GM12874 (cell line): ENCODE results near the gene DMD.

Experiments used
- CTCF ChIP-seq: IDR thresholded peaks from 2 replicates; pipeline ENCODE4 v1.5.1; 2011; ENCODE audit warnings: low read depth, mild to moderate bottlenecking, control low read depth, low read length, moderate library complexity; ENCODE audit not compliant: insufficient read depth

DMD gene

DNA sequence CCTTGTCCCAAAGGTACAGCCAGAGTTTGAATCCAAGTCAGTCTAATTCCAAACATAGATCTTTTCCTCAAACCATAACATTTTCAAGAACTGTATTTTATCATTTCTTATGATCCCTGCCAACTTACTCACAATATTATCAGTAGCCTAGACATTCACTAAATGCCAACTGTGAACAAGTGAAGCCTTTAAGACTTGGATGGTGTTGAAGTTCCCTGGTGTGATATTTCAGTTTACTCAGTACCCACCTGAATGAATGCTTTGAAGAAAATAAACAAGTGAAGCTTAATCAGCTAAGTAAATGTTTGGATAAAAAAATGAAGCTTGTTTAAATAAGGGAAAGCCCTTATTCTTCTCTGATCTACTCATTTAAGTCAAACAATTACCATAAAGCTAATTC, 1028.3 kb downstream of the DMD start:
- no peak for TF ChIP-seq CTCF

- no peak for TF ChIP-seq CTCF
Observed at GRCh38 chrX:32176510-32176909, 1034.8 kb downstream of the DMD start.

DNA sequence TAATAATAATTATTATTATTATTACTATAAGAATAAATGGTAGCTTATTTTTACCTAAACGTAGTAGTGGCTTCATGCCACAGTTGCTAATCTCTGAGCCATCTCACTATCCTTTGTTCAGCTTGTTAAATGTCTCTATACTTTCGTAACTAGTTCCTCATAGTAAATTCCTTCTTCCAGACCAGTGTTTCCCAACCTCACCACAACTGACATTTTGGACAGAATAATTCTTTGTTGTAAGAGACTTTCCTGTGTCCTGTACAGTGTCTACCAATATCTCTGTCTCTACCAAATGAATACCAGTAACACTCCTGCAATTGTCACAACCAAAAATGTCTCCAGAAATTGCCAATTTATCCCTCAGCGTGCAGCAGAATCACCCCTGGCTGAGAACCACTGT, 1040.9 kb downstream of the DMD start:
- no peak for TF ChIP-seq CTCF

DNA sequence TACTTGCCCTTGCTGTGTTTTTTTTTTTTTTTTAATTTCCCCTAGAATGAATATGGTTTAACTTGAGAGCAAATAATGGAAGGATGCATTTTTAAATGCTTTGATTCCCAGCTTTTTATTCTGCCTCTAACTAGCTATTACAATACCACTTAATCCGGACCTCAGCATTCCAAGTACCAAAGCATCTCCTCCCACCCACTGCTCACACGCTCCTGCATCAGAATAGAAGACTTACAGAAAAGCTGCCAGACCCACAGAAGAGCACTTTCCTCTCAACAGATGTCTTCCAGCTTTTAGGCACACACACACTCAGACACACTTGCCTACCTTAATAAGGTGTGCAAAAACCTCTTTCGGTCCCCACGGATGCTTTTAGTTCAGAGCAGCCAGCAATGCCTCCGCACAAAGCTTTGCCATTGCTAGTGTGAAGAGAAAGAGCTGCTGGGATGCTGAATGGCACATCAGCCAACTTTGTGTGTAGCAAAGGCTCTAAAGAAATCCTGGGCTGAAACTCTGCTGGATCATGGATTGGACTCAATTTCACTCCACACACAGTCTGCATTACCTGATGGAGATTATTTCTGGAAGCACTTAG, 1056.2 kb downstream of the DMD start:
- no peak for TF ChIP-seq CTCF

- no peak for TF ChIP-seq CTCF
Observed at GRCh38 chrX:32153585-32153984, 1057.8 kb downstream of the DMD start.

GRCh38 chrX:32150141-32150540, 1061.2 kb downstream of the DMD start:
- no peak for TF ChIP-seq CTCF

GRCh38 chrX:32141841-32142240, 1069.5 kb downstream of the DMD start:
- no peak for TF ChIP-seq CTCF
